22Rv1 (cell line): ENCODE measurements around the gene GALNTL6.
"Not testable (repeated sequence)": the region's sequence is repeated elsewhere in the genome, so short reads cannot be mapped to it uniquely, and the experiment has no call there.

Experiments
- H3K27ac ChIP-seq: fragments of 450-650 bp; 2 replicates; pipeline ENCODE4 v1.5.1; 2017
- CTCF ChIP-seq: fragments of 450-650 bp; IDR thresholded peaks from 2 replicates; pipeline ENCODE4 v1.5.1; 2017; ENCODE audit warnings: mild to moderate bottlenecking
- ZFX ChIP-seq: fragments of 450-650 bp; IDR thresholded peaks from 2 replicates; pipeline ENCODE4 v1.6.1; 2017; ENCODE audit warnings: antibody characterized with exemption, borderline replicate concordance

Gene GALNTL6

GRCh38 chr4:172412851-172413580, 599.8 kb downstream of the GALNTL6 start:
- no peak overlapping the region for H3K27ac ChIP-seq
- TF ChIP-seq CTCF (no peak), ZFX (no peak)

- H3K27ac ChIP-seq, result not testable (repeated sequence)
These were observed 615.8 kb downstream of the GALNTL6 start for GRCh38 chr4:172428979-172429378.

GRCh38 chr4:172480471-172480870, 667.3 kb downstream of the GALNTL6 start:
- no peak overlapping the region for H3K27ac ChIP-seq
- TF ChIP-seq ZFX (no peak), CTCF (no peak)

GRCh38 chr4:172481802-172482508, 668.8 kb downstream of the GALNTL6 start:
- TF ChIP-seq CTCF (no peak), ZFX (no peak)
- no peak overlapping the region for H3K27ac ChIP-seq

- H3K27ac ChIP-seq, result no peak overlapping the region
- TF ChIP-seq CTCF (no peak), ZFX (no peak)
These were observed 671.8 kb downstream of the GALNTL6 start for GRCh38 chr4:172485007-172485406.

- H3K27ac ChIP-seq, result no peak overlapping the region
- no peak for TF ChIP-seq ZFX
- TF ChIP-seq CTCF, result no peak
These were observed 673.3 kb downstream of the GALNTL6 start for GRCh38 chr4:172486531-172486930.

GRCh38 chr4:172489861-172490260, 676.7 kb downstream of the GALNTL6 start:
- no peak for TF ChIP-seq ZFX
- TF ChIP-seq CTCF, result no peak

GRCh38 chr4:172495769-172496168, 682.6 kb downstream of the GALNTL6 start:
- TF ChIP-seq ZFX (no peak), CTCF (no peak)

More at GRCh38 chr4:172489861-172490260, 676.7 kb downstream of the GALNTL6 start:
- no peak overlapping the region for H3K27ac ChIP-seq

More at GRCh38 chr4:172495769-172496168, 682.6 kb downstream of the GALNTL6 start:
- H3K27ac ChIP-seq, result no peak overlapping the region
